ENCODE measurements around the gene GPR21. TPM values are rescaled to one million over a fixed set of nuclear protein-coding genes. Genes with fewer than 3 reads are reported as not detected.

GPR21 gene
- total and polyA plus RNA-seq, 2 of the 13 experiments (the other 11 are each of a cell fraction or from before 2014, with no cell fraction given): 0.29 to 0.32 TPM

GRCh38 chr9:122996586-122996985 lies 36.9 kb upstream of the GPR21 start:
- WGBS (ENCODE audit: low lambda C conversion rate): 91% methylated on average over 1 of the region's 1 CpG
- Histone ChIP-seq H2AFZ (ENCODE audit: low read length) (no peak overlapping the region), H4K20me1 (ENCODE audit: insufficient read depth, low read length) (no peaks in the 10 kb centered on the region), H3K9me3 (ENCODE audit: low read length) (no peaks in the 10 kb centered on the region), H3K4me1 (ENCODE audit: insufficient read depth, low read length) (peaks cover 16% of the 10 kb centered on the region; the same call in 1 of the 2 replicates), H3K27ac (ENCODE audit: extremely low read length, insufficient read depth, low read length) (no peak overlapping the region), H3K27me3 (ENCODE audit: control insufficient read depth in 1 of 2, insufficient read depth in 2 of 2, low read length in 2 of 2) (no peaks in the 10 kb centered on the region), H3K79me2 (ENCODE audit: insufficient read depth, low read length) (no peaks in the 10 kb centered on the region), H3K4me2 (ENCODE audit: low read depth, low read length) (no peak overlapping the region), H3K9ac (ENCODE audit: insufficient read depth, low read depth, low read length) (no peak overlapping the region), H3K36me3 (replicated peaks in 1 of 2; ENCODE audit: control insufficient read depth in 1 of 2, insufficient read depth in 2 of 2, low read length in 2 of 2) (peaks cover 6 to 26% of the 10 kb centered on the region in 2 experiments), H3K4me3 (replicated peaks in 1 of 3; ENCODE audit: insufficient read depth in 1 of 3, low read depth in 2 of 3, low read length in 3 of 3) (no peak overlapping the region)
- FAIRE-seq: no peak
- DNase-seq (ENCODE audit: low spot score): no peak
- CTCF ChIA-PET (ENCODE audit: low intra/inter-chr PET ratio, low total read pairs): no interaction called here
- in situ Hi-C loops (cut with HindIII; ENCODE audit: extremely low pct_ligation_motif_present, low pct_unique_long_range_greater_than_20kb) (no loop called here), intact Hi-C loops (cut with micrococcal nuclease; ENCODE audit: unreplicated experiment) (loop anchor here (10.0 kb wide), 1 partner anchor 52 kb away; the partner anchor contains the start of gene RABGAP1)
- POLR2A ChIA-PET: interaction anchor here (0.7 to 0.9 kb wide), 2 partner anchors 12 to 56 kb away, joined by 3 to 4 read pairs; partner anchors contain the start of gene RABGAP1
- no TSS peak for BruUV-seq (replicated peaks)
- ATAC-seq: no peak
- TF ChIP-seq ZNF564 (CRISPR knock-in tag; IDR thresholded peaks at IDR 0.05): no peak
- TF ChIP-seq NFE2L1 (CRISPR knock-in tag; IDR thresholded peaks at IDR 0.05; ENCODE audit: borderline replicate concordance): no peak
- no peak for TF ChIP-seq ZNF496 (CRISPR knock-in tag; IDR thresholded peaks at IDR 0.05; ENCODE audit: insufficient replicate concordance)
- no peak for TF ChIP-seq ZBTB33 (CRISPR knock-in tag; IDR thresholded peaks at IDR 0.05)
- no peak for TF ChIP-seq ZHX1 (CRISPR knock-in tag; IDR thresholded peaks at IDR 0.05; ENCODE audit: low read depth)
- no peak for TF ChIP-seq JDP2 (CRISPR knock-in tag; IDR thresholded peaks at IDR 0.05; ENCODE audit: borderline replicate concordance)
- no peak for TF ChIP-seq NFKB2 (CRISPR knock-in tag; IDR thresholded peaks at IDR 0.05; ENCODE audit: borderline replicate concordance)
- TF ChIP-seq ETV6 (CRISPR knock-in tag; conservative IDR thresholded peaks at IDR 0.05): no peak
- no peak for TF ChIP-seq TEAD3 (CRISPR knock-in tag; optimal IDR thresholded peaks at IDR 0.05; ENCODE audit: borderline replicate concordance)
- no peak for TF ChIP-seq KIAA2018 (CRISPR knock-in tag; IDR thresholded peaks at IDR 0.05; ENCODE audit: borderline replicate concordance)
- no peak for TF ChIP-seq SMAD3 (CRISPR knock-in tag; IDR thresholded peaks at IDR 0.05)
